Caco-2 (cell line): Measurements from ENCODE around the gene RAI1. TPM values are rescaled to one million over a fixed set of nuclear protein-coding genes. Genes with fewer than 3 reads are reported as not detected.

Source experiments
- BruUV-seq: library from RNA; stranded (reverse); fragments of 400-500 nt; replicated peaks from 2 replicates; lab custom pipeline; 2021; lab: Mats Ljungman, UMichigan
- CTCF ChIA-PET: fragments of 300-600 bp; sonication (Branson Sonifier 250); formaldehyde crosslinking; loops from one replicate; lab custom pipeline; 2022; ENCODE audit warnings: antibody characterized with exemption; lab: Charles Lee
- POLR2A ChIA-PET: fragments of 300-600 bp; sonication (Branson Sonifier 250); formaldehyde crosslinking; loops from one replicate; lab custom pipeline; 2022; ENCODE audit warnings: antibody characterized with exemption; lab: Charles Lee
- DNase-seq, 2 experiments: peaks; one replicate each; pipeline versions ENCODE4 v3.0.0 to v3.0.0-alpha.2; 2020 to 2022
- H3K27me3 ChIP-seq: replicated peaks from 2 replicates; pipeline ENCODE4 v1.6.0; 2011; ENCODE audit warnings: low read length; ENCODE audit not compliant: control insufficient read depth, insufficient read depth
- H3K36me3 ChIP-seq: 2 replicates; pipeline ENCODE4 v1.5.1; 2011; ENCODE audit warnings: low read length; ENCODE audit not compliant: control insufficient read depth, insufficient read depth
- H3K4me1 ChIP-seq: fragments of 250-450 bp; sonication (Bioruptor Pico); 2 replicates; pipeline ENCODE4 v1.5.1; 2020; ENCODE audit warnings: mild to moderate bottlenecking
- H3K4me3 ChIP-seq: 2 replicates; pipeline ENCODE4 v1.5.1; 2011; ENCODE audit warnings: low read depth, mild to moderate bottlenecking, control low read depth, low read length
- H3K9me3 ChIP-seq: fragments of 250-450 bp; sonication (Bioruptor Pico); 2 replicates; pipeline ENCODE4 v1.5.1; 2020; ENCODE audit warnings: mild to moderate bottlenecking, moderate library complexity
- H3K27ac Mint-ChIP-seq: one replicate; pipeline ENCODE4 v1.8.0; 2022; ENCODE audit warnings: mixed read lengths; ENCODE audit not compliant: unreplicated experiment
- H3K27me3 Mint-ChIP-seq: one replicate; pipeline ENCODE4 v1.8.0; 2022; ENCODE audit warnings: mixed read lengths; ENCODE audit not compliant: insufficient read depth, unreplicated experiment
- H3K36me3 Mint-ChIP-seq: one replicate; pipeline ENCODE4 v1.8.0; 2022; ENCODE audit warnings: mild to moderate bottlenecking, mixed read lengths; ENCODE audit not compliant: insufficient read depth, unreplicated experiment
- H3K4me1 Mint-ChIP-seq: one replicate; pipeline ENCODE4 v1.8.0; 2022; ENCODE audit warnings: low read depth, mixed read lengths; ENCODE audit not compliant: unreplicated experiment
- H3K4me3 Mint-ChIP-seq: one replicate; pipeline ENCODE4 v1.8.0; 2022; ENCODE audit warnings: mild to moderate bottlenecking, moderate library complexity, mixed read lengths; ENCODE audit not compliant: unreplicated experiment
- H3K9me3 Mint-ChIP-seq: one replicate; pipeline ENCODE4 v1.8.0; 2022; ENCODE audit warnings: mixed read lengths; ENCODE audit not compliant: unreplicated experiment
- CTCF ChIP-seq, 2 experiments: fragments of 200-600 bp in 1 of 2; IDR thresholded peaks; 1 replicate in 1 of 2; 2 replicates in 1 of 2; pipeline versions ENCODE4 v1.5.1 to v1.8.0; 2011 to 2022; ENCODE audit warnings: antibody characterized with exemption in 1 of 2, control low read depth in 1 of 2, inconsistent platforms in 1 of 2, low read depth in 1 of 2, low read length in 1 of 2, mild to moderate bottlenecking in 1 of 2, moderate library complexity in 1 of 2; ENCODE audit not compliant: insufficient read depth in 1 of 2, severe bottlenecking in 1 of 2, unreplicated experiment in 1 of 2
- intact Hi-C: fragments of 100-400 bp; cut with micrococcal nuclease; formaldehyde crosslinking; loops from one replicate; pipeline ENCODE4 v1.10.0; 2022; ENCODE audit not compliant: unreplicated experiment
- total RNA-seq: library from RNA; stranded (reverse); gene quantifications from 2 replicates; pipeline ENCODE4 v1.2.3, GENCODE V29; 2022

RAI1 gene
- total RNA-seq, 1 experiment from 2014 or later: 44.3 TPM

GRCh38 chr17:17712268-17712924 lies 31.1 kb downstream of the RAI1 start:
- H3K9me3 ChIP-seq: no peaks in the 10 kb centered on the region
- H3K36me3 Mint-ChIP-seq: peaks cover 53% of the 10 kb centered on the region
- H3K27me3 ChIP-seq: no peaks in the 10 kb centered on the region
- no TSS peak for BruUV-seq
- no peak overlapping the region for H3K4me3 Mint-ChIP-seq
- DNase-seq: no peak
- CTCF ChIA-PET: no interaction called here
- no peaks in the 10 kb centered on the region for H3K27me3 Mint-ChIP-seq
- intact Hi-C loops: no loop called here
- peaks cover 6% of the 10 kb centered on the region for H3K36me3 ChIP-seq
- peaks cover 55% of the 10 kb centered on the region for H3K4me1 Mint-ChIP-seq
- H3K4me1 ChIP-seq: peaks cover 67% of the 10 kb centered on the region
- no peak for TF ChIP-seq CTCF (IDR thresholded peaks at IDR 0.05; ENCODE audit: insufficient read depth in 1 of 2, low read depth in 1 of 2, low read length in 1 of 2, severe bottlenecking in 1 of 2, unreplicated experiment in 1 of 2)
- POLR2A ChIA-PET: interaction anchor here (1.0 kb wide), 1 partner anchor 124 kb away, joined by 4 read pairs; the partner anchor contains the start of gene SREBF1
- H3K27ac Mint-ChIP-seq: peak overlapping the region; percentile 84
- no peak overlapping the region for H3K4me3 ChIP-seq
- no peaks in the 10 kb centered on the region for H3K9me3 Mint-ChIP-seq

DNA sequence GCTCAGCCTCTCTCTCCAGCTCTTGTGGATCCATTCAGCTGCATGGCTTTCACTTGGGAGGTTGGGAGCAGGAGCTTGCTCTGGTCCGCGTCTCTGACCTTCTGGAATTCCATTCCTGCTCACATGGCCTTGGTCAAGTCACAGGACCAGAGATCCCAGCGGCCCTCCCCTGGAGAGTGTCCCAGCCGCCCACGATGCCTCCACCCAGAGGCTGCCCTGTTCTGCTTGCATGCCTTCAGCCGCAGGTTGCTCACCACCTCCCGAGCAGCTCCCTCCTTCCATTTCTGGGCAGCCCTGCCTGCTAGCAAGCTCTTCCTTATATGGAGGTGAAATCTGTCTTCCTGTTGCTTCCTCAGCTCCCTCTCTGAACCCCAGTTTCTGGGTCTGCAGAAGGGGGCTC lies 32.6 kb downstream of the RAI1 start:
- peaks cover 54% of the 10 kb centered on the region for H3K4me1 Mint-ChIP-seq
- H3K27ac Mint-ChIP-seq: peak overlapping the region; percentile 86
- intact Hi-C loops: no loop called here
- H3K4me3 Mint-ChIP-seq: no peak overlapping the region
- no peaks in the 10 kb centered on the region for H3K27me3 ChIP-seq
- CTCF ChIA-PET: interaction anchor here (0.6 kb wide), 1 partner anchor 78 kb away, joined by 3 read pairs; no protein-coding TSS in a partner anchor
- no TSS peak for BruUV-seq
- H3K27me3 Mint-ChIP-seq: no peaks in the 10 kb centered on the region
- TF ChIP-seq CTCF (IDR thresholded peaks at IDR 0.05; ENCODE audit: insufficient read depth in 1 of 2, low read depth in 1 of 2, low read length in 1 of 2, severe bottlenecking in 1 of 2, unreplicated experiment in 1 of 2): no peak
- no peaks in the 10 kb centered on the region for H3K9me3 Mint-ChIP-seq
- no peaks in the 10 kb centered on the region for H3K9me3 ChIP-seq
- no peak for DNase-seq
- H3K4me3 ChIP-seq: no peak overlapping the region
- H3K36me3 ChIP-seq: peaks cover 6% of the 10 kb centered on the region
- POLR2A ChIA-PET: interaction anchor here (1.3 kb wide), 1 partner anchor 123 kb away, joined by 3 read pairs; the partner anchor contains the start of gene SREBF1
- H3K4me1 ChIP-seq: peaks cover 66% of the 10 kb centered on the region
- peaks cover 53% of the 10 kb centered on the region for H3K36me3 Mint-ChIP-seq

- Mint-ChIP-seq H3K27me3 (no peaks in the 10 kb centered on the region), H3K36me3 (peaks cover 53% of the 10 kb centered on the region), H3K4me3 (no peak overlapping the region), H3K4me1 (peaks cover 60% of the 10 kb centered on the region), H3K9me3 (no peaks in the 10 kb centered on the region), H3K27ac (peak overlapping the region; percentile 86)
- Histone ChIP-seq H3K27me3 (no peaks in the 10 kb centered on the region), H3K4me3 (no peak overlapping the region), H3K36me3 (peaks cover 6% of the 10 kb centered on the region), H3K4me1 (peaks cover 61% of the 10 kb centered on the region), H3K9me3 (no peaks in the 10 kb centered on the region)
- ChIA-PET POLR2A (interaction anchor here (1.3 kb wide), 1 partner anchor 122 kb away, joined by 3 read pairs; the partner anchor contains the start of gene SREBF1), CTCF (interaction anchor here (0.6 kb wide), 1 partner anchor 78 kb away, joined by 3 read pairs; no protein-coding TSS in a partner anchor)
- DNase-seq: no peak
- TF ChIP-seq CTCF (IDR thresholded peaks at IDR 0.05; ENCODE audit: insufficient read depth in 1 of 2, low read depth in 1 of 2, low read length in 1 of 2, severe bottlenecking in 1 of 2, unreplicated experiment in 1 of 2): no peak
- no TSS peak for BruUV-seq
- intact Hi-C loops: no loop called here
Measured at GRCh38 chr17:17714261-17714866, 33.1 kb downstream of the RAI1 start.
